ENCODE results near the gene ST6GALNAC6.
"Not testable (repeated sequence)": the region's sequence is repeated elsewhere in the genome, so short reads cannot be mapped to it uniquely, and the experiment has no call there.

ST6GALNAC6 gene

DNA sequence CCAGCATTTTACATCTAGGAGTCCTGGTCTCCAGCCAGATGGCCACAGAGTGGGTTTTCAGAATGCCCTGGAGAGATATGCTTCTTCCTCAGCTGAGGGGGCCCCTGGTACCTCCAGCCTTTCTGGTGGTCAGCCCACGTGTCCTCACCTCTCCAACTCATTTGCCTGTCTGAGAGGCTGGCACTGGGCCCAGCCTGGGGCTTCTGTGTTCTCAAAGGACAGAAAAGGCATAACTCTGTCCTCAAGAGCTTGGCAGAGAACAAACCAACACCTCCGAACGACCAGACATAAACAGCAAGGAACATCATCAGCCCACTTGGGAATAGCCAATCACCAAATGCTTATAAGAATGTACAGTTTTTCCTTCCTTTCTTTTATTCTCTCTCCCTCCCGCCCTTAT lies 62.1 kb downstream of the ST6GALNAC6 start:
- ChIA-PET CTCF (no interaction called here), POLR2A (ENCODE audit: low non-redundant PET) (no interaction called here)
- no peak for DNase-seq (ENCODE audit: low spot score)
- no peak overlapping the region for H3K27ac ChIP-seq
- no peak for TF ChIP-seq CTCF (conservative IDR thresholded peaks at IDR 0.05; ENCODE audit: low read depth)

DNA sequence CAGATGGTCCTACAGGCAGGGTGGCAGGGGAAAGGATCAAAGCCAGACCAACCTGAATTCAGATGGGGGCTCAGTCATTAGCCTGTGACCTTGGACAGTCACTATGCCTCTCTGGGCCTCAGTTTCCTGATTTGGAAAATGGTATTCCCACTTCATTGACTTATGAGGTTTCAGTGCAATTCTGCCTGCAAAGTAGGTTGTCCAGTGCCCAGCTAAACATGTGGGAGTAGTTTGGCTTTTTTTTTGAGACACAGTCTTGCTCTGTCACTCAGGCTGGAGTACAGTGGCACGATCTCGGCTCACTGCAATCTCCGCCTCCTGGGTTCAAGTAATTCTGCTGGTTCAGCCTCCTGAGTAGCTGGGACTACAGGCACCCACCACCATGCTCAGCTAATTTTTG lies 62.8 kb downstream of the ST6GALNAC6 start:
- POLR2A ChIA-PET (ENCODE audit: low non-redundant PET); DNase-seq (ENCODE audit: low spot score); CTCF ChIA-PET: not testable (repeated sequence)
- peak overlapping the region; percentile 4 for H3K27ac ChIP-seq

- DNase-seq (ENCODE audit: low spot score), result no peak
- CTCF ChIA-PET, result interaction anchor here (0.7 kb wide), 1 partner anchor 11 kb away, joined by 4 read pairs; no protein-coding TSS in a partner anchor
- POLR2A ChIA-PET (ENCODE audit: low non-redundant PET), result no interaction called here
- TF ChIP-seq CTCF (conservative IDR thresholded peaks at IDR 0.05; ENCODE audit: low read depth), result no peak
- H3K27ac ChIP-seq, result peak overlapping the region; percentile 4
Measured at GRCh38 chr9:127835991-127836516, 63.3 kb downstream of the ST6GALNAC6 start.

All from RWPE1 (cell line).